GM18511 (cell line): ENCODE measurements around the gene RNF138.
"Not testable (repeated sequence)": the region's sequence is repeated elsewhere in the genome, so short reads cannot be mapped to it uniquely, and the experiment has no call there.

Source experiments
- ATAC-seq: cut with Tn5 transposase; IDR thresholded peaks from one replicate; pipeline ENCODE4 v1.9.1; 2021; ENCODE audit warnings: mild to moderate bottlenecking, moderate library complexity; ENCODE audit not compliant: unreplicated experiment

RNF138 gene

GRCh38 chr18:32095192-32095899, 3.7 kb downstream of the RNF138 start:
- no peak for ATAC-seq

GRCh38 chr18:32095900-32096229, 4.2 kb downstream of the RNF138 start:
- ATAC-seq: no peak

GRCh38 chr18:32096946-32097345, 5.3 kb downstream of the RNF138 start:
- ATAC-seq: no peak

- ATAC-seq: no peak
Measured at GRCh38 chr18:32104516-32104915, 12.8 kb downstream of the RNF138 start.

- ATAC-seq: no peak
Measured at GRCh38 chr18:32110005-32110404, 18.3 kb downstream of the RNF138 start.

- no peak for ATAC-seq
Measured at GRCh38 chr18:32111706-32112105, 20.0 kb downstream of the RNF138 start.

GRCh38 chr18:32112826-32113225, 21.2 kb downstream of the RNF138 start:
- ATAC-seq: no peak

- ATAC-seq: no peak
Measured at GRCh38 chr18:32114293-32114942, 22.7 kb downstream of the RNF138 start.

GRCh38 chr18:32122039-32122438, 30.4 kb downstream of the RNF138 start:
- no peak for ATAC-seq

GRCh38 chr18:32126538-32126937, 34.9 kb downstream of the RNF138 start:
- ATAC-seq: no peak

GRCh38 chr18:32135625-32136024, 44.0 kb downstream of the RNF138 start:
- no peak for ATAC-seq

GRCh38 chr18:32138332-32138982, 46.8 kb downstream of the RNF138 start:
- ATAC-seq: no peak

GRCh38 chr18:32139835-32140283, 48.2 kb downstream of the RNF138 start:
- no peak for ATAC-seq

- no peak for ATAC-seq
Measured at GRCh38 chr18:32148185-32148870, 56.7 kb downstream of the RNF138 start.

- ATAC-seq: peak; percentile 94
Measured at GRCh38 chr18:32152705-32153448, 61.2 kb downstream of the RNF138 start.

GRCh38 chr18:32156855-32157254, 65.2 kb downstream of the RNF138 start:
- ATAC-seq: no peak

GRCh38 chr18:32157580-32157979, 65.9 kb downstream of the RNF138 start:
- no peak for ATAC-seq

GRCh38 chr18:32158108-32158624, 66.5 kb downstream of the RNF138 start:
- peak; percentile 88 for ATAC-seq

GRCh38 chr18:32158631-32159030, 67.0 kb downstream of the RNF138 start:
- not testable (repeated sequence) for ATAC-seq

GRCh38 chr18:32160547-32160946, 68.9 kb downstream of the RNF138 start:
- ATAC-seq: no peak
